ENCODE measurements around the gene CATSPERB.
"Not testable (repeated sequence)": the region's sequence is repeated elsewhere in the genome, so short reads cannot be mapped to it uniquely, and the experiment has no call there.

The CATSPERB gene

GRCh38 chr14:91599994-91600393 is 131.9 kb downstream of the CATSPERB start:
- Mint-ChIP-seq H3K9me3 (no peaks in the 10 kb centered on the region), H3K27ac (no peak overlapping the region), H3K4me3 (no peak overlapping the region), H3K27me3 (no peaks in the 10 kb centered on the region), H3K4me1 (ENCODE audit: low read depth) (no peaks in the 10 kb centered on the region), H3K36me3 (ENCODE audit: low read depth) (no peaks in the 10 kb centered on the region)

- peaks cover 6% of the 10 kb centered on the region for H3K9me3 Mint-ChIP-seq
- H3K27ac Mint-ChIP-seq: no peak overlapping the region
- no peaks in the 10 kb centered on the region for H3K4me1 Mint-ChIP-seq (ENCODE audit: low read depth)
- H3K36me3 Mint-ChIP-seq (ENCODE audit: low read depth): no peaks in the 10 kb centered on the region
- no peak overlapping the region for H3K4me3 Mint-ChIP-seq
- H3K27me3 Mint-ChIP-seq: no peaks in the 10 kb centered on the region
These were observed 136.2 kb downstream of the CATSPERB start for GRCh38 chr14:91595736-91596135.

GRCh38 chr14:91593957-91594356 is 137.9 kb downstream of the CATSPERB start:
- not testable (repeated sequence) for H3K4me1 Mint-ChIP-seq (ENCODE audit: low read depth); H3K4me3 Mint-ChIP-seq; H3K27me3 Mint-ChIP-seq; H3K27ac Mint-ChIP-seq; H3K36me3 Mint-ChIP-seq (ENCODE audit: low read depth); H3K9me3 Mint-ChIP-seq

GRCh38 chr14:91586410-91586809 is 145.5 kb downstream of the CATSPERB start:
- Mint-ChIP-seq H3K4me3 (no peak overlapping the region), H3K4me1 (ENCODE audit: low read depth) (no peaks in the 10 kb centered on the region), H3K27ac (no peak overlapping the region), H3K36me3 (ENCODE audit: low read depth) (no peaks in the 10 kb centered on the region), H3K27me3 (no peaks in the 10 kb centered on the region), H3K9me3 (peaks cover 9% of the 10 kb centered on the region)

- Mint-ChIP-seq H3K27me3 (peaks cover 4% of the 10 kb centered on the region), H3K4me3 (no peak overlapping the region), H3K36me3 (ENCODE audit: low read depth) (no peaks in the 10 kb centered on the region), H3K9me3 (peaks cover 9% of the 10 kb centered on the region), H3K27ac (no peak overlapping the region), H3K4me1 (ENCODE audit: low read depth) (no peaks in the 10 kb centered on the region)
These were observed 146.0 kb downstream of the CATSPERB start for GRCh38 chr14:91585856-91586255.

GRCh38 chr14:91582761-91583160 is 149.1 kb downstream of the CATSPERB start:
- Mint-ChIP-seq H3K36me3 (ENCODE audit: low read depth) (no peaks in the 10 kb centered on the region), H3K4me3 (no peak overlapping the region), H3K9me3 (peaks cover 9% of the 10 kb centered on the region), H3K27me3 (peaks cover 8% of the 10 kb centered on the region), H3K27ac (no peak overlapping the region), H3K4me1 (ENCODE audit: low read depth) (no peaks in the 10 kb centered on the region)

- no peak overlapping the region for H3K27ac Mint-ChIP-seq
- peaks cover 9% of the 10 kb centered on the region for H3K9me3 Mint-ChIP-seq
- no peak overlapping the region for H3K4me3 Mint-ChIP-seq
- H3K36me3 Mint-ChIP-seq (ENCODE audit: low read depth): no peaks in the 10 kb centered on the region
- peaks cover 12% of the 10 kb centered on the region for H3K27me3 Mint-ChIP-seq
- H3K4me1 Mint-ChIP-seq (ENCODE audit: low read depth): no peaks in the 10 kb centered on the region
These were observed 150.9 kb downstream of the CATSPERB start for GRCh38 chr14:91580876-91581577.

GRCh38 chr14:91577632-91578233 is 154.2 kb downstream of the CATSPERB start:
- H3K36me3 Mint-ChIP-seq (ENCODE audit: low read depth): no peaks in the 10 kb centered on the region
- H3K9me3 Mint-ChIP-seq: no peaks in the 10 kb centered on the region
- peaks cover 27% of the 10 kb centered on the region for H3K27me3 Mint-ChIP-seq
- no peak overlapping the region for H3K27ac Mint-ChIP-seq
- no peak overlapping the region for H3K4me3 Mint-ChIP-seq
- H3K4me1 Mint-ChIP-seq (ENCODE audit: low read depth): peaks cover 16% of the 10 kb centered on the region

GRCh38 chr14:91575469-91576208 is 156.2 kb downstream of the CATSPERB start:
- peaks cover 16% of the 10 kb centered on the region for H3K4me1 Mint-ChIP-seq (ENCODE audit: low read depth)
- H3K27ac Mint-ChIP-seq: no peak overlapping the region
- H3K4me3 Mint-ChIP-seq: no peak overlapping the region
- no peaks in the 10 kb centered on the region for H3K36me3 Mint-ChIP-seq (ENCODE audit: low read depth)
- no peaks in the 10 kb centered on the region for H3K9me3 Mint-ChIP-seq
- H3K27me3 Mint-ChIP-seq: peaks cover 26% of the 10 kb centered on the region

GRCh38 chr14:91573894-91574837 is 157.7 kb downstream of the CATSPERB start:
- Mint-ChIP-seq H3K9me3 (no peaks in the 10 kb centered on the region), H3K4me3 (peak overlapping the region; percentile 82), H3K36me3 (ENCODE audit: low read depth) (no peaks in the 10 kb centered on the region), H3K4me1 (ENCODE audit: low read depth) (peaks cover 16% of the 10 kb centered on the region), H3K27me3 (peaks cover 23% of the 10 kb centered on the region), H3K27ac (peak overlapping the region; percentile 67)

GRCh38 chr14:91573528-91573893 is 158.4 kb downstream of the CATSPERB start:
- Mint-ChIP-seq H3K4me3 (peak overlapping the region; percentile 82), H3K27ac (no peak overlapping the region), H3K36me3 (ENCODE audit: low read depth) (no peaks in the 10 kb centered on the region), H3K4me1 (ENCODE audit: low read depth) (peaks cover 16% of the 10 kb centered on the region), H3K9me3 (no peaks in the 10 kb centered on the region), H3K27me3 (peaks cover 28% of the 10 kb centered on the region)

- H3K4me1 Mint-ChIP-seq (ENCODE audit: low read depth): peaks cover 16% of the 10 kb centered on the region
- H3K36me3 Mint-ChIP-seq (ENCODE audit: low read depth): no peaks in the 10 kb centered on the region
- peaks cover 16% of the 10 kb centered on the region for H3K27me3 Mint-ChIP-seq
- no peak overlapping the region for H3K4me3 Mint-ChIP-seq
- no peaks in the 10 kb centered on the region for H3K9me3 Mint-ChIP-seq
- no peak overlapping the region for H3K27ac Mint-ChIP-seq
These were observed 161.9 kb downstream of the CATSPERB start for GRCh38 chr14:91570021-91570420.

GRCh38 chr14:91569301-91569700 is 162.6 kb downstream of the CATSPERB start:
- no peak overlapping the region for H3K4me3 Mint-ChIP-seq
- H3K36me3 Mint-ChIP-seq (ENCODE audit: low read depth): no peaks in the 10 kb centered on the region
- peak overlapping the region; percentile 6 for H3K27ac Mint-ChIP-seq
- peaks cover 9% of the 10 kb centered on the region for H3K4me1 Mint-ChIP-seq (ENCODE audit: low read depth)
- H3K27me3 Mint-ChIP-seq: peaks cover 9% of the 10 kb centered on the region
- no peaks in the 10 kb centered on the region for H3K9me3 Mint-ChIP-seq

GRCh38 chr14:91568626-91569025 is 163.3 kb downstream of the CATSPERB start:
- H3K36me3 Mint-ChIP-seq (ENCODE audit: low read depth): no peaks in the 10 kb centered on the region
- peaks cover 9% of the 10 kb centered on the region for H3K27me3 Mint-ChIP-seq
- H3K27ac Mint-ChIP-seq: no peak overlapping the region
- H3K4me3 Mint-ChIP-seq: no peak overlapping the region
- H3K4me1 Mint-ChIP-seq (ENCODE audit: low read depth): peaks cover 6% of the 10 kb centered on the region
- no peaks in the 10 kb centered on the region for H3K9me3 Mint-ChIP-seq
